Measurements from ENCODE around the gene SORL1. TPM values are rescaled to one million over a fixed set of nuclear protein-coding genes. Genes with fewer than 3 reads are reported as not detected.

SORL1 gene
- total and polyA plus RNA-seq, 2 experiments from 2014 or later = 6.4 to 18.2 TPM

DNA sequence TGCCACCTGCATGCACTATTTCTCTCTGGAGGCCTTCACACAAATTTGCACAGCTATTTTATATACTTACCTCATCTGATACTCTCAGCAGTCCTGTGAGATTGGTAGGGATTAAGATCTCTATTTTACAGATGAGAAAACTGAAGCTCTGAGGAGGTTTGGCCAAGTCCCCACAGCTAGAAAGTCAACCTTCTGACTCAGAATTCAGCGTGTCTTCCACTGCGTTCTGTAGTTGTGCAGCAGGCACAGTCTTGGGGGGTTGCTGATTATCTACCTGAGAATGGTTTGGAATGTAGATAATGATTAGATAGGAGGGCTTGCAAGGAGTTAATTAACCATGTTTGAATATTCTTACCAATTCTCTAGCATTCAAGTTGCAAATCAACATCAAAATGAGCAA lies 2.5 kb upstream of the SORL1 start:
- no peaks in the 10 kb centered on the region for H3K9me3 ChIP-seq (ENCODE audit: low read depth)
- DNase-seq (ENCODE audit: low read depth in 1 of 2, low spot score in 1 of 2) = no peak
- H3K4me3 ChIP-seq = no peak overlapping the region
- H3K36me3 ChIP-seq = no peaks in the 10 kb centered on the region
- no peak overlapping the region for H3K27ac ChIP-seq
- peaks cover 4% of the 10 kb centered on the region for H3K4me1 ChIP-seq (ENCODE audit: low read depth)
- H3K27me3 ChIP-seq = no peaks in the 10 kb centered on the region
- TF ChIP-seq, protein P1, sequence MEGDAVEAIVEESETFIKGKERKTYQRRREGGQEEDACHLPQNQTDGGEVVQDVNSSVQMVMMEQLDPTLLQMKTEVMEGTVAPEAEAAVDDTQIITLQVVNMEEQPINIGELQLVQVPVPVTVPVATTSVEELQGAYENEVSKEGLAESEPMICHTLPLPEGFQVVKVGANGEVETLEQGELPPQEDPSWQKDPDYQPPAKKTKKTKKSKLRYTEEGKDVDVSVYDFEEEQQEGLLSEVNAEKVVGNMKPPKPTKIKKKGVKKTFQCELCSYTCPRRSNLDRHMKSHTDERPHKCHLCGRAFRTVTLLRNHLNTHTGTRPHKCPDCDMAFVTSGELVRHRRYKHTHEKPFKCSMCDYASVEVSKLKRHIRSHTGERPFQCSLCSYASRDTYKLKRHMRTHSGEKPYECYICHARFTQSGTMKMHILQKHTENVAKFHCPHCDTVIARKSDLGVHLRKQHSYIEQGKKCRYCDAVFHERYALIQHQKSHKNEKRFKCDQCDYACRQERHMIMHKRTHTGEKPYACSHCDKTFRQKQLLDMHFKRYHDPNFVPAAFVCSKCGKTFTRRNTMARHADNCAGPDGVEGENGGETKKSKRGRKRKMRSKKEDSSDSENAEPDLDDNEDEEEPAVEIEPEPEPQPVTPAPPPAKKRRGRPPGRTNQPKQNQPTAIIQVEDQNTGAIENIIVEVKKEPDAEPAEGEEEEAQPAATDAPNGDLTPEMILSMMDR (IDR thresholded peaks at IDR 0.05; ENCODE audit: low read depth, low read length) = no peak

- no peak overlapping the region for H3K27ac ChIP-seq
- no peaks in the 10 kb centered on the region for H3K36me3 ChIP-seq
- no peaks in the 10 kb centered on the region for H3K9me3 ChIP-seq (ENCODE audit: low read depth)
- peaks cover 4% of the 10 kb centered on the region for H3K4me1 ChIP-seq (ENCODE audit: low read depth)
- H3K4me3 ChIP-seq = no peak overlapping the region
- H3K27me3 ChIP-seq = no peaks in the 10 kb centered on the region
- TF ChIP-seq, protein P1 (IDR thresholded peaks at IDR 0.05; ENCODE audit: low read depth, low read length) = no peak
- DNase-seq (ENCODE audit: low read depth in 1 of 2, low spot score in 1 of 2) = no peak
Observed at GRCh38 chr11:121450401-121450800, 1.7 kb upstream of the SORL1 start.

DNA sequence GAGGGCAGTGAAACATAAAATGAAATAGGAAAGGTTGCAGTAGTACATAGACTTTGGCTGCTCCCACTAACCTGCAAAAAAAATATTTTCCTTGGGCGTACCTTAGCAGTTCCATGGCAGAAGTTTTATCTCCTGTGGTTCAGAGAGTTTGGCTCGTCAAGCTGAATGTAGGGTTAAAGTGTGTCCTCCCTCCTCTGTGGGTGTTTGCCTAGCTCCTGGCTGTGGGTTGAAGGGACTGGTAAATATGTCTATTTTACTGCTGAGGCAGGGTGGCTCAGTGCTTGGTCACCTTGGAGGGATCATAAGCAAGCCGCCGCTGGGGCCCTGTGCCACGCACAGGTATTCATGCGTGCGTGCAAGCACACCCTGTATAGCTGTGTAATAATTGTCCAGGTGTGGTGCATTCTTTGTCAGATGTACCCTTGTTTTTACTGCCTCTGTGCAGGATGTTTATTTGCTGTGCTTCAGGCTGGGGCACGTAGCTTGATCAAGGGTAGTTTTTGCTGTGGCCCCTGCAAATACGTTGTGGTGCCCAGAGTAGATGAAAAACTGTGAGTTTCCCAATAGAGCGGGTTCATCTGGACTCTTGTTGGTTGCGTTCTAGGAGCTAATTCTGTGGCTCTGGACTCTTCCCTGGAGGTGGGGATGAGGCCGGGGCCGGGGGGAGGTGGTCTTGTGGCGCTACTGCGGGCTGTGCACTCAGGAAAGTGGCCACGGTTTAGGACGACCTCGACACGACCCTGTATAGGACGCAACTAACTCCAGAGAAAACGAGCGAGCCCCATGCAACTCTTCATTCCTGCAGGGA lies 732 bp upstream of the SORL1 start:
- Histone ChIP-seq H3K36me3 (no peaks in the 10 kb centered on the region), H3K27ac (no peak overlapping the region), H3K4me3 (peak overlapping the region; percentile 52), H3K27me3 (no peaks in the 10 kb centered on the region), H3K4me1 (ENCODE audit: low read depth) (peaks cover 4% of the 10 kb centered on the region), H3K9me3 (ENCODE audit: low read depth) (no peaks in the 10 kb centered on the region)
- TF ChIP-seq, protein P1 (IDR thresholded peaks at IDR 0.05; ENCODE audit: low read depth, low read length) = no peak
- DNase-seq (ENCODE audit: low read depth in 1 of 2, low spot score in 1 of 2) = no peak

GRCh38 chr11:121452609-121453150 lies 566 bp downstream of the SORL1 start, which contains the start of gene SORL1-AS1:
Gene SORL1-AS1 (minus strand): TSS chr11:121452967.
- Histone ChIP-seq H3K4me1 (ENCODE audit: low read depth) (peaks cover 4% of the 10 kb centered on the region), H3K4me3 (peak within 1 kb of the TSS; percentile 52), H3K36me3 (no peaks in the 10 kb centered on the region), H3K27ac (no peak within 1 kb of the TSS), H3K9me3 (ENCODE audit: low read depth) (no peaks in the 10 kb centered on the region), H3K27me3 (no peaks in the 10 kb centered on the region)
- TF ChIP-seq, protein P1 (IDR thresholded peaks at IDR 0.05; ENCODE audit: low read depth, low read length) = no peak
- no peak for DNase-seq (ENCODE audit: low read depth in 1 of 2, low spot score in 1 of 2)

DNA sequence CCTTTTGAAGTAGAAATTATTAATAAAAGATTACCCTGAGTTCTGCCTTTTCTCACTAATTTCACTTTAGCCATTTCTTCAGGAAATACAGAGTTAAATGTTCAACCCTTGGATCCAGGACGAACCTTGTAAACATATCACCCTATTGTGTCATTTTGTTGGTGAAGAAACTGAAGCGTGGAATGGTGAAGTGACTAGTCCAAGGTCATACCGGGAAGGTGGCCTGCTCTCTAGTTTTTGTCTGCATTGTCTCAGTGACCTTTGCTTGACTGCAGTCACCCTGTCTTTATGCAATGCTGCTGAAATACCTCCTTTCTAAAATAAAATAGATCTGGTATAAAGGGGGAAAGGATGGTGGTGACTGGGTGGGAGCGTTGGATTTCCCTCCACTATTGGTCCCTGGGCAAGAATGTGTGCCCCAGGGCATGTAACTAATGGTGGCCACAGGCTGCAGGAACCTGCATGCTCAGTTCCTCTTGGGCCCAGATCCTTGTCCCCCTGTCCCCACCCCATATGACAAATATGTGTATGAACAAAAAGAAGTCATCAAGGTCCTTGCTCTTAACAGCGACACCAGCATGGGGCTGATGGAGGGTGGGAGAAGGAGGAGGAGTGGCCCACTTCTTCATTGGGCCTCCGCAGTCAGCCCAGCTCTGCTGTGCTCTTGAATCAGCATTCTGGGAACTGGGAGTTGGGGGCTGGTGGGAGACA lies 1.6 kb downstream of the SORL1 start:
- no peaks in the 10 kb centered on the region for H3K9me3 ChIP-seq (ENCODE audit: low read depth)
- DNase-seq (ENCODE audit: low read depth in 1 of 2, low spot score in 1 of 2) = no peak
- H3K4me3 ChIP-seq = no peak overlapping the region
- no peaks in the 10 kb centered on the region for H3K27me3 ChIP-seq
- peaks cover 4% of the 10 kb centered on the region for H3K4me1 ChIP-seq (ENCODE audit: low read depth)
- no peaks in the 10 kb centered on the region for H3K36me3 ChIP-seq
- TF ChIP-seq, protein P1 (IDR thresholded peaks at IDR 0.05; ENCODE audit: low read depth, low read length) = no peak
- no peak overlapping the region for H3K27ac ChIP-seq

Measured in cardiac muscle cell (in vitro differentiated cells and primary cell).